HEK293 (cell line): ENCODE measurements around the gene NECTIN4.

Source experiments
- CTCF ChIA-PET: fragments of 350-600 bp; formaldehyde crosslinking; extraction: SDS; loops from one replicate; lab custom pipeline; 2021; ENCODE audit warnings: antibody characterized with exemption; lab: Yijun Ruan, JAX
- POLR2A ChIA-PET: fragments of 300-600 bp; formaldehyde crosslinking; extraction: SDS; loops from one replicate; lab custom pipeline; 2020; ENCODE audit warnings: antibody characterized with exemption, inconsistent platforms; lab: Yijun Ruan, JAX
- H3K27ac ChIP-seq: fragments of 200-500 bp; sonication (Bioruptor generic); 2 replicates; pipeline ENCODE4 v1.5.1; 2014; ENCODE audit warnings: low read depth, low read length, control low read depth, inconsistent platforms; ENCODE audit errors: extremely low read depth
- H3K36me3 ChIP-seq, 2 experiments: fragments of 200-500 bp in 1 of 2; sonication (Bioruptor generic) in 1 of 2; 1 replicate in 1 of 2; 2 replicates in 1 of 2; pipeline ENCODE4 v1.5.1; 2014 to 2017; ENCODE audit warnings: inconsistent platforms in 2 of 2, low read length in 2 of 2; ENCODE audit not compliant: control insufficient read depth in 2 of 2, insufficient read depth in 1 of 2
- H3K4me1 ChIP-seq: fragments of 200-500 bp; sonication (Bioruptor generic); 2 replicates; pipeline ENCODE4 v1.5.1; 2014; ENCODE audit warnings: mild to moderate bottlenecking, low read length, inconsistent platforms; ENCODE audit not compliant: control insufficient read depth, insufficient read depth
- H3K4me3 ChIP-seq: 2 replicates; pipeline ENCODE4 v1.5.1; 2011; ENCODE audit warnings: low read depth, mild to moderate bottlenecking, control low read depth, low read length, moderate library complexity
- H3K9me3 ChIP-seq: fragments of 200-500 bp; sonication (Bioruptor generic); 2 replicates; pipeline ENCODE4 v1.5.1; 2014; ENCODE audit warnings: low read depth, low read length, inconsistent platforms; ENCODE audit not compliant: control insufficient read depth, insufficient read depth
- GLIS1 ChIP-seq: fragments of 450-650 bp; formaldehyde crosslinking; IDR thresholded peaks from 2 replicates; pipeline ENCODE4 v1.5.1; 2016; ENCODE audit warnings: missing biosample characterization, missing genetic modification characterization
- HOXD13 ChIP-seq: sonication (generic); formaldehyde crosslinking; IDR thresholded peaks from 2 replicates; pipeline ENCODE4 v1.8.0; 2022; ENCODE audit warnings: missing genetic modification reagents, borderline replicate concordance
- KLF16 ChIP-seq: fragments of 450-650 bp; formaldehyde crosslinking; IDR thresholded peaks from 2 replicates; pipeline ENCODE4 v1.5.1; 2017; ENCODE audit warnings: missing biosample characterization, missing genetic modification characterization
- REST ChIP-seq: fragments of 450-650 bp; formaldehyde crosslinking; IDR thresholded peaks from 2 replicates; pipeline ENCODE4 v1.5.1; 2016; ENCODE audit warnings: missing biosample characterization, missing genetic modification characterization
- SP3 ChIP-seq: fragments of 450-650 bp; formaldehyde crosslinking; IDR thresholded peaks from 2 replicates; pipeline ENCODE4 v1.5.1; 2016; ENCODE audit warnings: missing biosample characterization, missing genetic modification characterization
- ZBTB48 ChIP-seq: fragments of 450-650 bp; formaldehyde crosslinking; IDR thresholded peaks from 2 replicates; pipeline ENCODE4 v1.5.1; 2016; ENCODE audit warnings: missing biosample characterization, missing genetic modification characterization
- ZEB2 ChIP-seq: fragments of 450-650 bp; formaldehyde crosslinking; IDR thresholded peaks from 2 replicates; pipeline ENCODE4 v1.5.1; 2016; ENCODE audit warnings: missing biosample characterization, missing genetic modification characterization
- ZFP37 ChIP-seq: fragments of 450-650 bp; formaldehyde crosslinking; IDR thresholded peaks from 2 replicates; pipeline ENCODE4 v1.5.1; 2016; ENCODE audit warnings: missing biosample characterization, missing genetic modification characterization
- ZFP69B ChIP-seq: fragments of 450-650 bp; formaldehyde crosslinking; IDR thresholded peaks from 2 replicates; pipeline ENCODE4 v1.5.1; 2016; ENCODE audit warnings: missing biosample characterization, missing genetic modification characterization
- ZNF112 ChIP-seq: fragments of 450-650 bp; formaldehyde crosslinking; IDR thresholded peaks from 2 replicates; pipeline ENCODE4 v1.5.0; 2017; ENCODE audit warnings: missing biosample characterization, missing genetic modification characterization
- ZNF16 ChIP-seq: fragments of 450-650 bp; formaldehyde crosslinking; IDR thresholded peaks from 2 replicates; pipeline ENCODE4 v1.5.1; 2016; ENCODE audit warnings: low read depth, missing biosample characterization, missing genetic modification characterization
- ZNF169 ChIP-seq: fragments of 450-650 bp; formaldehyde crosslinking; IDR thresholded peaks from 2 replicates; pipeline ENCODE4 v1.5.1; 2016; ENCODE audit warnings: missing biosample characterization, missing genetic modification characterization
- ZNF214 ChIP-seq: fragments of 450-650 bp; formaldehyde crosslinking; IDR thresholded peaks from 2 replicates; pipeline ENCODE4 v1.5.1; 2017; ENCODE audit warnings: missing biosample characterization, mild to moderate bottlenecking, missing genetic modification characterization, borderline replicate concordance
- ZNF354C ChIP-seq: fragments of 450-650 bp; formaldehyde crosslinking; IDR thresholded peaks from 2 replicates; pipeline ENCODE4 v1.5.1; 2016; ENCODE audit warnings: missing biosample characterization, missing genetic modification characterization, low read depth, borderline replicate concordance
- ZNF391 ChIP-seq: fragments of 450-650 bp; formaldehyde crosslinking; IDR thresholded peaks from 2 replicates; pipeline ENCODE4 v1.5.1; 2016; ENCODE audit warnings: low read depth, missing biosample characterization, missing genetic modification characterization, borderline replicate concordance
- ZNF501 ChIP-seq: fragments of 450-650 bp; formaldehyde crosslinking; IDR thresholded peaks from 2 replicates; pipeline ENCODE4 v1.5.1; 2016; ENCODE audit warnings: missing biosample characterization, missing genetic modification characterization
- ZNF629 ChIP-seq: fragments of 450-650 bp; formaldehyde crosslinking; IDR thresholded peaks from 2 replicates; pipeline ENCODE4 v1.5.1; 2017; ENCODE audit warnings: missing biosample characterization, missing genetic modification characterization
- ZNF658 ChIP-seq: fragments of 450-650 bp; formaldehyde crosslinking; IDR thresholded peaks from 2 replicates; pipeline ENCODE4; 2016; ENCODE audit warnings: missing biosample characterization, missing genetic modification characterization
- ZNF747 ChIP-seq: fragments of 450-650 bp; formaldehyde crosslinking; IDR thresholded peaks from 2 replicates; pipeline ENCODE4 v1.5.1; 2016; ENCODE audit warnings: missing biosample characterization, missing genetic modification characterization
- ZNF76 ChIP-seq: fragments of 450-650 bp; formaldehyde crosslinking; IDR thresholded peaks from 2 replicates; pipeline ENCODE4; 2016; ENCODE audit warnings: low read depth, missing biosample characterization, missing genetic modification characterization, borderline replicate concordance
- ZSCAN23 ChIP-seq: fragments of 450-650 bp; formaldehyde crosslinking; IDR thresholded peaks from 2 replicates; pipeline ENCODE4 v1.5.1; 2016; ENCODE audit warnings: missing biosample characterization, missing genetic modification characterization
- ZSCAN5A ChIP-seq: fragments of 450-650 bp; formaldehyde crosslinking; IDR thresholded peaks from 2 replicates; pipeline ENCODE4 v1.5.1; 2016; ENCODE audit warnings: missing biosample characterization, missing genetic modification characterization
- ZXDB ChIP-seq: fragments of 450-650 bp; formaldehyde crosslinking; IDR thresholded peaks from 2 replicates; pipeline ENCODE4 v1.5.1; 2016; ENCODE audit warnings: missing biosample characterization, missing genetic modification characterization
- TF ChIP-seq, protein P1 (sequence below): sonication (generic); formaldehyde crosslinking; IDR thresholded peaks from 2 replicates; pipeline ENCODE4 v1.8.1; 2022; ENCODE audit warnings: mild to moderate bottlenecking, moderate library complexity, missing genetic modification reagents
- TF ChIP-seq, protein P2 (sequence below): fragments of 450-650 bp; formaldehyde crosslinking; IDR thresholded peaks from 2 replicates; pipeline ENCODE4 v1.5.1; 2017; ENCODE audit warnings: missing biosample characterization, missing genetic modification characterization

NECTIN4 gene

GRCh38 chr1:161119092-161119903, 29.9 kb upstream of the NECTIN4 start (continued):
- TF ChIP-seq ZNF629 (peak; percentile 42; the same call in 1 of the 2 replicates), ZNF747 (tag by site-specific recombination) (no peak), ZXDB (tag by site-specific recombination) (peak; percentile 19; the same call in 1 of the 2 replicates), REST (tag by site-specific recombination) (no peak)

DNA sequence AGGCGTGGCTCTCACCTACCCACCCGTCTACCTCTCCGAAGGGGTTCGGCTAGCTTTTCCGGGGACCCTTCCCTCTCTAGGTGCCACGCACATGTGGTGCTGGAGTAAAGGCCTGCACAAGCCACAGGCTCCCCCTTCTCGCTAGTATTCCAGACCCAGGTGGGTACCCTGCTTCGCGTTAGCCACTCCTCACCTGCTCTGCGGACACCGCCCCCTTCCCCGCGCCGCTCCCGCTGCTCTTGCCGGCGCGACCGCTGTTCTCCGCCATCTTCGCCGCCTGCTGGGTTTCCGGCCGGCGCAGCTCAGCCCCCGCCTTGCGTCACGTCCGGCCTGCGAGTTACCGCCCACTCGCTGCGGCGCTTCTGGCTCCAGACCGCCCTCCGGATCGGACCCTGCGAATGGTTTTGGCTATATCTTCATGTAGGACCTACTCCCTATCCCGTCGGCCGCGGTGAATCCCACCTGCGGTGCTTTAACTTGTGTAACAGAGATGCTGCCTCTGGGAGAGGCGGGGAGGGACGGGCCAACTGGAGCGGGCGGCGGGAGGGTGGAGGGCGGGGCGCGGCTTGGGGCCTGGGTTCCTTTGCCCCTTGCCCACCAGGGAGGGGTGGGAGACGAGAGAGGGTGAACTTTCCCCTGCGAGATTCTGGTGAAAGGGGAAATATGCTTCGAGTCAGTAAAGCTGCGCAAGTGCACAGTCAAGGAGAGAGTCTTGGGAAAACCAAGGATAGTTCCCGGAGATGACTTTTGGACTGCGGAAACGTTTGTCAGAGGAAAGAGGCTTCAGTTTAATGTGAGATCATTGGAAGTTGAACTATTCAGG, 28.6 kb upstream of the NECTIN4 start, which contains the start of the genes NIT1 and PFDN2:
NIT1 (plus strand) TSS at position 347 of the 823 bp plus-strand sequence; CDS start at position 419, 72 bp downstream.
PFDN2 (minus strand) TSS at position 279 of the 823 bp plus-strand sequence; CDS start at position 268, 11 bp downstream.
- POLR2A ChIA-PET = interaction anchor here (0.6 to 1.7 kb wide), 15 partner anchors 9 to 127 kb away, joined by 3 to 28 read pairs (median 4); partner anchors contain the start of genes DEDD, F11R, KLHDC9 and UFC1
- H3K27ac ChIP-seq = peak within 1 kb of the TSS; percentile 60
- peak within 1 kb of the TSS; percentile 89 for H3K4me3 ChIP-seq
- peaks cover 12 to 45% of the 10 kb centered on the region in 2 experiments for H3K36me3 ChIP-seq
- no peaks in the 10 kb centered on the region for H3K9me3 ChIP-seq
- H3K4me1 ChIP-seq = peaks cover 9% of the 10 kb centered on the region
- CTCF ChIA-PET = interaction anchor here (0.6 to 1.4 kb wide), 8 partner anchors 12 to 916 kb away, joined by 3 to 5 read pairs (median 3); partner anchors contain the start of gene UFC1
- TF ChIP-seq GLIS1 (tag by site-specific recombination) (peak; percentile 70), ZBTB48 (tag by site-specific recombination) (peak; percentile 62; the same call in 1 of the 2 replicates), ZNF214 (no peak), SP3 (peak; percentile 91), ZFP69B (tag by site-specific recombination) (0 out of 2 replicates have a peak, but pooled peaks have one; percentile 9), ZNF76 (tag by site-specific recombination) (peak; percentile 83), ZFP37 (tag by site-specific recombination) (peak; percentile 77; the same call in 1 of the 2 replicates), ZSCAN5A (tag by site-specific recombination) (peak; percentile 71; the same call in 1 of the 2 replicates), KLF16 (tag by site-specific recombination) (peak; percentile 98), ZNF391 (tag by site-specific recombination) (peak; percentile 90; the same call in 1 of the 2 replicates), ZNF169 (tag by site-specific recombination) (no peak), ZSCAN23 (tag by site-specific recombination) (0 out of 2 replicates have a peak, but pooled peaks have one; percentile 20), ZNF112 (tag by site-specific recombination) (no peak), ZNF16 (tag by site-specific recombination) (no peak), ZNF501 (tag by site-specific recombination) (peak; percentile 87), ZEB2 (tag by site-specific recombination) (peak; percentile 81), ZNF354C (no peak), ZNF658 (no peak), HOXD13 (CRISPR knock-in tag) (no peak)
- TF ChIP-seq, protein P1, sequence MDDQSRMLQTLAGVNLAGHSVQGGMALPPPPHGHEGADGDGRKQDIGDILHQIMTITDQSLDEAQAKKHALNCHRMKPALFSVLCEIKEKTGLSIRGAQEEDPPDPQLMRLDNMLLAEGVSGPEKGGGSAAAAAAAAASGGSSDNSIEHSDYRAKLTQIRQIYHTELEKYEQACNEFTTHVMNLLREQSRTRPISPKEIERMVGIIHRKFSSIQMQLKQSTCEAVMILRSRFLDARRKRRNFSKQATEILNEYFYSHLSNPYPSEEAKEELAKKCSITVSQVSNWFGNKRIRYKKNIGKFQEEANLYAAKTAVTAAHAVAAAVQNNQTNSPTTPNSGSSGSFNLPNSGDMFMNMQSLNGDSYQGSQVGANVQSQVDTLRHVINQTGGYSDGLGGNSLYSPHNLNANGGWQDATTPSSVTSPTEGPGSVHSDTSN (CRISPR knock-in tag) = no peak
- TF ChIP-seq, protein P2, sequence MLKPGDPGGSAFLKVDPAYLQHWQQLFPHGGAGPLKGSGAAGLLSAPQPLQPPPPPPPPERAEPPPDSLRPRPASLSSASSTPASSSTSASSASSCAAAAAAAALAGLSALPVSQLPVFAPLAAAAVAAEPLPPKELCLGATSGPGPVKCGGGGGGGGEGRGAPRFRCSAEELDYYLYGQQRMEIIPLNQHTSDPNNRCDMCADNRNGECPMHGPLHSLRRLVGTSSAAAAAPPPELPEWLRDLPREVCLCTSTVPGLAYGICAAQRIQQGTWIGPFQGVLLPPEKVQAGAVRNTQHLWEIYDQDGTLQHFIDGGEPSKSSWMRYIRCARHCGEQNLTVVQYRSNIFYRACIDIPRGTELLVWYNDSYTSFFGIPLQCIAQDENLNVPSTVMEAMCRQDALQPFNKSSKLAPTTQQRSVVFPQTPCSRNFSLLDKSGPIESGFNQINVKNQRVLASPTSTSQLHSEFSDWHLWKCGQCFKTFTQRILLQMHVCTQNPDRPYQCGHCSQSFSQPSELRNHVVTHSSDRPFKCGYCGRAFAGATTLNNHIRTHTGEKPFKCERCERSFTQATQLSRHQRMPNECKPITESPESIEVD (tag by site-specific recombination) = no peak
